GM19238 (cell line): ENCODE results near the gene ACSL6.
"Not testable (repeated sequence)": the region's sequence is repeated elsewhere in the genome, so short reads cannot be mapped to it uniquely, and the experiment has no call there.

ENCODE experiments used
- DNase-seq: peaks from one replicate; pipeline ENCODE4 v3.0.0; 2011; ENCODE audit warnings: low spot score; ENCODE audit not compliant: insufficient read length

The ACSL6 gene

GRCh38 chr5:131945551-131946168 is 65.8 kb downstream of the ACSL6 start, which contains the start of gene MEIKIN:
Gene MEIKIN, minus strand, starts transcription at chr5:131945663. Its CDS starts 158 bp downstream, at chr5:131945505.
- DNase-seq, result no peak

- DNase-seq, result no peak
Observed at GRCh38 chr5:131944702-131945550, 66.5 kb downstream of the ACSL6 start.

GRCh38 chr5:131943916-131944315 is 67.5 kb downstream of the ACSL6 start:
- DNase-seq, result no peak

- no peak for DNase-seq
Observed at GRCh38 chr5:131942016-131942415, 69.4 kb downstream of the ACSL6 start.

GRCh38 chr5:131939690-131940345 is 71.6 kb downstream of the ACSL6 start:
- DNase-seq, result no peak

- DNase-seq, result no peak
Observed at GRCh38 chr5:131932235-131932634, 79.2 kb downstream of the ACSL6 start.

GRCh38 chr5:131928957-131929356 is 82.5 kb downstream of the ACSL6 start:
- DNase-seq, result no peak

- no peak for DNase-seq
Observed at GRCh38 chr5:131926168-131926567, 85.3 kb downstream of the ACSL6 start.

- DNase-seq, result no peak
Observed at GRCh38 chr5:131916481-131916880, 95.0 kb downstream of the ACSL6 start.

- DNase-seq, result no peak
Observed at GRCh38 chr5:131914472-131914871, 97.0 kb downstream of the ACSL6 start.

- DNase-seq, result no peak
Observed at GRCh38 chr5:131913603-131914002, 97.9 kb downstream of the ACSL6 start.

GRCh38 chr5:131906668-131907067 is 104.8 kb downstream of the ACSL6 start:
- no peak for DNase-seq

- not testable (repeated sequence) for DNase-seq
Observed at GRCh38 chr5:131902266-131902665, 109.2 kb downstream of the ACSL6 start.
